ENCODE data around the gene MXI1.

Gene MXI1

GRCh38 chr10:110216240-110216639 is 8.8 kb downstream of the MXI1 start:
- no peak for DNase-seq

DNA sequence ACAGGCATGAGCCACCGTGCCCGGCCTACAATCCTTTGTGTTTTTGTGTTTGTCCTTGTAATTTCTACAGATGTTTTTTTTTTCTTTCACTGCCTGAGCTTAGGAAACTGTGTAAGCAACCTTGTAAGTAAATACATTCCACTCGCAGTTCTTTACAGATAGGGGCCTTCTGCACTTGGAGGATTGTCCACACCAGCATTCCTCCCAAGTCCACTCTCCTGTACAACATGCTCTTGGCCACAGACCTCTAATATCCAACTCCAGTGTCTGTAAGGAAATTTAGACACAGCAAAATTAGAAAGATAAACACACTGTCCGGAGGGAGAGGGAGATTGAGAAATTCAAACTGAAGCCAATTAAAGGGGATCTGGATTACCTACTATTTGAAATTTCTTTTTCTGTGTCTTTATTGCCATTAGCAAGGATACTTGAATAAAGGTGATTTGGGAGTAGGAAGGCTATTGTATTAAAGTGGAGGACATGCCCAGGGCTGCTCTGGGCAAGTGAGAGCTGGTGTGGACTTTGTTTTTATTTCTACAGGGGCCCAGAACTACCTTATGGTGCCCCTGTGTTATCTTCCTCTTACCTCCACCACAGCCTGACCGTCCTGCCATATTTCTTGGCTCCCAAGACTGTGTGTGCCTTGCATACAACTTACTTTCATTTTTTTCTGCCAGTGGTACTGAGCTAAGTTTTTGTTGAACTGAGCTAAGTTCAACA is 9.7 kb downstream of the MXI1 start:
- no peak for DNase-seq

GRCh38 chr10:110217662-110218008 is 10.2 kb downstream of the MXI1 start:
- DNase-seq: no peak

GRCh38 chr10:110218632-110219031 is 11.2 kb downstream of the MXI1 start:
- no peak for DNase-seq

- no peak for DNase-seq
Measured at GRCh38 chr10:110219884-110220283, 12.5 kb downstream of the MXI1 start.

DNA sequence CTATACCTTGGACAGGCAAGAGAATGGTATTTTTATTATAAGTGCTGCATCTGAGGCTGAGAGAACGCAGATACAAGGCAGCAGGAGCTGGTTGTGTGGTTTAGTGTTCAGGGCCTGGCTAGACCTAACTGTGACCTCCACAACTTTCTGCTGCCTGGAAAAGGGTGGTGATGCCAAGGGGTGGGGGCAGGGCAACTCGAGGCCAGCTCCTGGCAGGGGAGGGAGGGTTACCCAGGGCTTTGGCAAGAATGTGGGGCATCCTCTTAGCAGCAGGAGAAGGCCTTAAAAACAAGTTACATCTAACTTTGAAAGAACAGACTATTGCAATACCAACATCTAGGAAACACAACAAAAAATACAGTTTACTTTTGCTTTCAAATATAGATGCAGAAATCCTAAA is 13.0 kb downstream of the MXI1 start:
- no peak for DNase-seq

GRCh38 chr10:110221044-110221720 is 13.8 kb downstream of the MXI1 start:
- DNase-seq: no peak

DNA sequence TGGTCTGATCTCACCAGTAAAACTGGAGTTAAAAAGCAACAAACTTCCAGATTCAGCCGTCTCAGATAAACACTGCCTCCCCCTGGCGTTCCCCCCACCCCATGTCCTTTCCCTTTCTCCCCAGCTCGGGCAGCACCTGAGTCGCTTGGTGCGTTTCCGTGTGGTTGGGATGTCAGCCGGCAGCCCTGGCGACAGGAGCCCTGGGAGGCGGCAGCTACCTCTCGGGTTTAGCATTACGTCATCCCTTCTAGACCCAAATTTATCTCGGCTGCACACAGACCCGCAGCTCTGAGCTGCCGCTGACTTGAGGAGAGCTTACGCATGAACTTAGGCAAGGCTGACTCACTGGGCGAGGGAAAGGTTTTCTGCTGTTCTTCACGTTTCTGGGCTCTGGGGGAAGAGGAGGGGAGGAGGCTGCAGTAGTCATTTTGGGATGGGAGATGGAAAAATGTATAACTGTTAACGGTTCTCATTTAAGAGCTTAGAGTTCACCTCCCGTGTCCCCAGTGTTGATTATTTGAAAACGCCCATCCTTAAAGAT is 14.4 kb downstream of the MXI1 start:
- DNase-seq: peak; percentile 52

GRCh38 chr10:110222641-110223297 is 15.4 kb downstream of the MXI1 start:
- no peak for DNase-seq

GRCh38 chr10:110223298-110223925 is 16.0 kb downstream of the MXI1 start:
- no peak for DNase-seq

DNA sequence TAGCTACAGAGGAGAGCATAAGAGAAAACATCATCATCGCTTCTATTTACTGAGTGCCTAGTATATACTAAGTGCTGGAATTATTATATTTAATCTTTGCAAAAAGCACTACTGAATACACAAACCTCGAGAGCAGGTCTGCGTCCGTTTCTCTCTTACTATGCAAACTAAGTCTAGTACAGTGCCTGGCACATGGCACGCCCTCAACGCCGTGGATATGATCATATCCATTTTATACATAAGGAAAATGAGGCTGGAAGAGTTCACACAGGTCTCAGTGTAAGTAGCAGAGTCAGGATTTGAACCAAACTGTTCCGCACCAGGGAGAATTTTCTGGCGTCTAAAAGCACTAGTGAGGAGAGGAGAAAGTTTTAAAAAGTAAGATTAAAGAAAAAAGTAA is 17.6 kb downstream of the MXI1 start:
- DNase-seq: no peak

DNA sequence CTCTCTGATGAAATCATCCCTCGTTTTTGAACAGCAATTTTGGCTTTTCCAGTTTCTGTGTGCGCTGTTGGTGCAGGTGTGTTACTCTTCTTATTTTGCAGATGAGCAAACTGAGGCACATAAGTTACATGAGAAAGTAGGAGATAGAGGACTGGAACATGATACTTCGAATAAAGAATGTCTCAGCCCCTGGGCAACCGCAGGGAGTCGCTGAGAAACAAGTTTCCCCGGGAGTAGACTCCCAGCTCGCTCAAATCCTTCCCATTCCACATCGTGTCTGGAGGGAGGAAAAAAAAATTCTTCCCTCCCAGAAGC is 18.0 kb downstream of the MXI1 start:
- DNase-seq: peak; percentile 62

GRCh38 chr10:110225756-110226542 is 18.5 kb downstream of the MXI1 start:
- peak; percentile 66 for DNase-seq

- DNase-seq: peak; percentile 40
Measured at GRCh38 chr10:110226543-110226925, 19.1 kb downstream of the MXI1 start.

DNA sequence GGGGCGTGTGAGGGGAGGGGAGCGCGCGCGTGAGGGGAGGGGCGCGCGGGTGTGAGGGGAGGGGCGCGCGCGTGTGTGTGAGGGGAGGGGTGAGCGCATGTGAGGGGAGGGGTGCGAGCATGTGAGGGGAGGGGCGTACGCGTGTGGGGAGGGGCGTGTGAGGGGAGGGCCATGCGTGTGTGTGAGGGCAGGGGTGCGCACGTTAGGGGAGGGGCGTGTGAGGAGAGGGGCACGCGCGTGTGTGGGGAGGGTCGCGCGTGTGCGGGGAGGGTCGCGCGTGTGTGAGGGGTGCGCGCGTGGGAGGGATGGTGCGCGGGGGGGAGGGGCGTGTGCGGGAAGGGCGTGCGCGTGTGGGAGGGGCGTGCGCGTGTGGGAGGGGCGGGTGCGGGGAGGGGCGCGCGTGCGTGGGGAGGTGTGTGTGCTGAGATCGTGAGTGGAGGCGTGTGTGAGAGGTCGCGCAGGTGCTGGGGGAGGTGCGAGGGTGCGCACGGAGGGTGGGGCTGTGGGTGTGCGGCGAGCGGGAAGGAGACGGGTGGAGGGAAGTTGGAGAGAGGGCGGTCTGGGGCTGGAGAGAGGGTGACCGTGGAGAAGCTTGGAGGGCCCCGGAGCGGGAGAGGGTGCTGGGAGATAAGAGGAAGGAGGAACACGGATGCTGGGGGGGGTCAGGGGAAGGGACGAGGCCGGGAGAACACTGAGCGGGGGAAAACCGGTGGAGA is 19.7 kb downstream of the MXI1 start:
- no peak for DNase-seq

- no peak for DNase-seq
Measured at GRCh38 chr10:110228066-110228465, 20.7 kb downstream of the MXI1 start.

GRCh38 chr10:110229155-110229554 is 21.8 kb downstream of the MXI1 start:
- DNase-seq: no peak

DNA sequence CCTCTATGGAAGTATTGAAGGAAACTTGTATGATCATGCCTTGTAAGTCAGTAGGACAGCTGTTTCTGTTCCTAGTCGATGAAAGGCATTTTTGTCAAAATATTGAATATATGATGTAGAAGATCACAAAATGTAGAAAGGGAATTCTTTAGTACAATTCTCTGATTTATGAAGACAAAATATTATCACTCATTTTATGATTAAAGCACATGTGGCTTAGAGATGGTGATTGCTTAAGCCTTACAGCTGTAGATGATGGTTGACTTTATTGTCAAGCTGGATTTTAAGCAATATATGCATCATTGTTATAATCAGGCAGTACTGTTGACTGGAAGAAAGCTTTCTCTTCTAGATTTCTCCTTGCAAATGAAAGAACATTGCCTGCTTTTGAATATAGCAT is 26.4 kb downstream of the MXI1 start:
- no peak for DNase-seq

DNA sequence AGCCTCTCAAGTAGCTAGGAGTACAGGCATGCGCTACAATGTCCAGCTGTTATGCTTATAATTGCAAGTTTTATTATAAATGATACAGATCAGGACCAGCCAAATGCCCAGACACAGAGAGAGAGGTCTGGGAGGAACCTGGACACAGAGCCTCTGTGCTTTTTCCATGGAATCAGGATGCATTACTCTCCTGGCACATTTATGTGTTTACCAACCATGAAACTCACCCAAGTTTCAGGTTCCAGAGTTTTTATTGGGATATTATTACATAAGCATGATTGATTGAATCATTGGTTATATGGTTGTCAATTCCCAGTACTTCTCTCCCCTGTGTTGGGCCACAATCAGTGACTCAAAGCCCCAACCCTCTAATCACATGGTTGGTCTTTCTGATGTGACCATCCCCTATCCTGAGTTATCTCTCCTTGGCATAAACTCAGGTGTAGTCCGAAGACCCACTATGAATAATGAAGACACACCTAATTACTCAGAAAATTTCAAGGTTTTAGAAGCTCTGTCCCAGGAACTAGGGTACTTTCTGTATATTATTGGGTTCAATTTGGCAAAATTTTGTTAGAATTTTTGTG is 30.6 kb downstream of the MXI1 start:
- DNase-seq: no peak

- DNase-seq: no peak
Measured at GRCh38 chr10:110239892-110240291, 32.5 kb downstream of the MXI1 start.

- no peak for DNase-seq
Measured at GRCh38 chr10:110241407-110241806, 34.0 kb downstream of the MXI1 start.

- no peak for DNase-seq
Measured at GRCh38 chr10:110241841-110242240, 34.4 kb downstream of the MXI1 start.

All from KG1 (cell line).